KMS-11 (cell line): ENCODE data around the gene GPR35.

Experiments
- H2AFZ ChIP-seq: fragments of 200-600 bp; sonication (generic); 2 replicates; pipeline ENCODE4 v1.6.1; 2016; ENCODE audit warnings: antibody characterized with exemption, mixed run types, low read depth
- H3K27ac ChIP-seq: fragments of 200-600 bp; sonication (generic); 2 replicates; pipeline ENCODE4 v1.6.1; 2016; ENCODE audit warnings: mild to moderate bottlenecking, mixed run types
- H3K27me3 ChIP-seq: fragments of 200-600 bp; sonication (generic); 2 replicates; pipeline ENCODE4 v1.6.1; 2017; ENCODE audit warnings: mild to moderate bottlenecking, low read depth, mixed run types, moderate library complexity; ENCODE audit not compliant: insufficient read depth
- H3K36me3 ChIP-seq: fragments of 200-600 bp; sonication (generic); 2 replicates; pipeline ENCODE4 v1.6.1; 2017; ENCODE audit warnings: mild to moderate bottlenecking, mixed run types; ENCODE audit not compliant: insufficient read depth
- H3K4me1 ChIP-seq: fragments of 200-600 bp; sonication (generic); 2 replicates; pipeline ENCODE4 v1.6.1; 2016; ENCODE audit warnings: mild to moderate bottlenecking, low read depth, mixed run types; ENCODE audit not compliant: poor library complexity, severe bottlenecking
- H3K4me2 ChIP-seq: fragments of 200-600 bp; sonication (generic); 2 replicates; pipeline ENCODE4 v1.7.0; 2016; ENCODE audit warnings: mild to moderate bottlenecking, mixed run types
- H3K4me3 ChIP-seq: fragments of 200-600 bp; sonication (generic); IDR thresholded peaks from 2 replicates; pipeline ENCODE4 v1.6.1; 2017; ENCODE audit warnings: low read depth, low read length, mixed read lengths; ENCODE audit not compliant: insufficient read depth
- H3K79me2 ChIP-seq: fragments of 200-600 bp; sonication (generic); 2 replicates; pipeline ENCODE4 v1.6.1; 2016; ENCODE audit warnings: low read depth, mixed run types; ENCODE audit not compliant: insufficient read depth
- H3K9ac ChIP-seq: fragments of 200-600 bp; sonication (generic); 2 replicates; pipeline ENCODE4 v1.6.1; 2016; ENCODE audit warnings: mild to moderate bottlenecking, mixed run types
- H4K20me1 ChIP-seq: fragments of 200-600 bp; sonication (generic); 2 replicates; pipeline ENCODE4 v1.6.1; 2016; ENCODE audit warnings: mild to moderate bottlenecking, mixed run types; ENCODE audit not compliant: insufficient read depth
- TF ChIP-seq, protein P1 (sequence below): fragments of 200-600 bp; sonication (generic); conservative IDR thresholded peaks from 2 replicates; pipeline ENCODE4 v1.6.1; 2017; ENCODE audit warnings: low read depth, mild to moderate bottlenecking, antibody characterized with exemption, low read length, moderate library complexity, mixed read lengths

GPR35 gene

DNA sequence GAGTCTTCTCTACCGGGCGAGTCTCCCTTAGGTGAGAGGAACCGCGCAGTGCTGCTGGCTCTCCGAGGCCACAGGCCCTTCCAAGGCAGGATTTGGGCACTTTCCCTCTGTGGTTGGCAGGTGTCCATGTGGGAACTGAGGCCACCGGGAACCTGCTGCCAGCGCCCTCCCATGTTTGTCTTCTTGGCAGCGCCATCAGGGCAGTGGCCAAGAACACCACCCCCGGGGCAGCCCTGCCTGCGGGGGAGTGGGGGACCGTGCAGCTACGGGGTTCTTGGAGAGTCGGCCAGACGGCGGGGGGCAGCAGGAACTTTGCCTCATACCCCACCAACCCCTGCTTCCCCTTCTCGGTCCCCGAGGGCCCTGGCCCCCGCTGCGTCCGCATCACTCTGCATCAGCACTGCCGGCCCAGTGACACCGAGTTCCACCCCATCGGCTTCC lies 28.8 kb upstream of the GPR35 start:
- Histone ChIP-seq H3K79me2 (no peaks in the 10 kb centered on the region), H3K4me3 (no peak overlapping the region), H3K27ac (no peak overlapping the region), H3K36me3 (no peaks in the 10 kb centered on the region), H3K27me3 (no peaks in the 10 kb centered on the region), H3K4me2 (no peak overlapping the region), H3K9ac (no peak overlapping the region), H3K4me1 (no peaks in the 10 kb centered on the region), H4K20me1 (no peaks in the 10 kb centered on the region), H2AFZ (no peak overlapping the region)
- TF ChIP-seq, protein P1, sequence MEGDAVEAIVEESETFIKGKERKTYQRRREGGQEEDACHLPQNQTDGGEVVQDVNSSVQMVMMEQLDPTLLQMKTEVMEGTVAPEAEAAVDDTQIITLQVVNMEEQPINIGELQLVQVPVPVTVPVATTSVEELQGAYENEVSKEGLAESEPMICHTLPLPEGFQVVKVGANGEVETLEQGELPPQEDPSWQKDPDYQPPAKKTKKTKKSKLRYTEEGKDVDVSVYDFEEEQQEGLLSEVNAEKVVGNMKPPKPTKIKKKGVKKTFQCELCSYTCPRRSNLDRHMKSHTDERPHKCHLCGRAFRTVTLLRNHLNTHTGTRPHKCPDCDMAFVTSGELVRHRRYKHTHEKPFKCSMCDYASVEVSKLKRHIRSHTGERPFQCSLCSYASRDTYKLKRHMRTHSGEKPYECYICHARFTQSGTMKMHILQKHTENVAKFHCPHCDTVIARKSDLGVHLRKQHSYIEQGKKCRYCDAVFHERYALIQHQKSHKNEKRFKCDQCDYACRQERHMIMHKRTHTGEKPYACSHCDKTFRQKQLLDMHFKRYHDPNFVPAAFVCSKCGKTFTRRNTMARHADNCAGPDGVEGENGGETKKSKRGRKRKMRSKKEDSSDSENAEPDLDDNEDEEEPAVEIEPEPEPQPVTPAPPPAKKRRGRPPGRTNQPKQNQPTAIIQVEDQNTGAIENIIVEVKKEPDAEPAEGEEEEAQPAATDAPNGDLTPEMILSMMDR: no peak

- Histone ChIP-seq H3K36me3 (no peaks in the 10 kb centered on the region), H3K79me2 (no peaks in the 10 kb centered on the region), H3K9ac (no peak overlapping the region)
Measured at GRCh38 chr2:240597054-240597418, 28.2 kb upstream of the GPR35 start.

DNA sequence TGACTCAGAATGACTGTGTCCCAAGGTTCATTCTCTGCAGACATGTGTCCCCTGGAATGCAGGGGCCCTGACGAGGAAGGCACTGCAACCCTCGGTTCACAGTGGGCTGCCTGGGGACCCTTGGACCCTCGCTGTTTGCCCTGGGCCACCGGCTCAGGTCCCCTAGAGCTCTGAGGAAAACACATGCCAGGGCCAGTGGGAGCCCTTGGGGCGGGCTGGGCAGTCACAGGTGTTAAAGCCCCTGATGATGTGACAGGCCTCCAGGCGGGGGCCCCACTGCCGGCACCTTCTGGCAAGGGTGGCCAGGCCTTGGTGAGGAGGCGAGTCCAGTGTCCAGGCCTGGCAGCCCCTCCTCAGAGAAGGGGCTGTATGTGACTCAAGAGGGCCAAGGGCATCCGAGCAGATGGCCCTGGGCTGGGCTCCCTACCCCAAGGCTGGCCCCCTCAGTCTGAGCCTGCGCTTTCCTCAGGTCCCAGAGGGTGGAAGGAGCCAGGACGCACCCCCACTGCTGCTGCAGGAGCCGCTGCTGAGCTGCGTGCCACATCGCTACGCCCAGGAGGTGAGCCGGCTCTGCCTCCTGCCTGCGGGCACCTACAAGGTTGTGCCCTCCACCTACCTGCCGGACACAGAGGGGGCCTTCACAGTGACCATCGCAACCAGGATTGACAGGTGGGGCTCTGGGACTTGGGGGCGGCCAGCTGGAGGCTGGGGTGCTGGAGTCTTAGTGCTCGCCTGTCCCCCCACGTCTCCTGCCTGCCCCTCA lies 27.7 kb upstream of the GPR35 start:
- no peak overlapping the region for H3K9ac ChIP-seq
- H3K36me3 ChIP-seq: no peaks in the 10 kb centered on the region
- H3K27me3 ChIP-seq: no peaks in the 10 kb centered on the region
- no peak overlapping the region for H2AFZ ChIP-seq
- no peak overlapping the region for H3K4me2 ChIP-seq
- no peak overlapping the region for H3K27ac ChIP-seq
- no peaks in the 10 kb centered on the region for H3K4me1 ChIP-seq
- H4K20me1 ChIP-seq: no peaks in the 10 kb centered on the region
- H3K79me2 ChIP-seq: no peaks in the 10 kb centered on the region
- TF ChIP-seq, protein P1: no peak
- no peak overlapping the region for H3K4me3 ChIP-seq

More at GRCh38 chr2:240597054-240597418, 28.2 kb upstream of the GPR35 start:
- Histone ChIP-seq H3K4me1 (no peaks in the 10 kb centered on the region), H2AFZ (no peak overlapping the region), H3K4me2 (no peak overlapping the region), H3K27ac (no peak overlapping the region), H3K27me3 (no peaks in the 10 kb centered on the region), H3K4me3 (no peak overlapping the region), H4K20me1 (no peaks in the 10 kb centered on the region)
- TF ChIP-seq, protein P1: no peak

GRCh38 chr2:240598311-240598911 lies 26.9 kb upstream of the GPR35 start:
- Histone ChIP-seq H3K4me1 (no peaks in the 10 kb centered on the region), H3K27ac (no peak overlapping the region), H2AFZ (no peak overlapping the region), H4K20me1 (no peaks in the 10 kb centered on the region), H3K27me3 (no peaks in the 10 kb centered on the region), H3K4me2 (no peak overlapping the region), H3K36me3 (no peaks in the 10 kb centered on the region), H3K9ac (no peak overlapping the region), H3K4me3 (no peak overlapping the region), H3K79me2 (no peaks in the 10 kb centered on the region)
- TF ChIP-seq, protein P1: no peak
